B cell (primary cell): ENCODE data around the gene SCAI.

ENCODE experiments used
- EZH2 ChIP-seq: IDR thresholded peaks from 2 replicates; pipeline ENCODE4 v1.6.1; 2012; ENCODE audit warnings: borderline replicate concordance, low read depth, mild to moderate bottlenecking, moderate library complexity, low read length; ENCODE audit not compliant: insufficient read depth, poor library complexity, severe bottlenecking
- TF ChIP-seq, protein P1 (sequence below): fragments of 200-600 bp; IDR thresholded peaks from one replicate; pipeline ENCODE4 v1.8.0; 2022; ENCODE audit warnings: antibody characterized with exemption, mild to moderate bottlenecking

DNA sequence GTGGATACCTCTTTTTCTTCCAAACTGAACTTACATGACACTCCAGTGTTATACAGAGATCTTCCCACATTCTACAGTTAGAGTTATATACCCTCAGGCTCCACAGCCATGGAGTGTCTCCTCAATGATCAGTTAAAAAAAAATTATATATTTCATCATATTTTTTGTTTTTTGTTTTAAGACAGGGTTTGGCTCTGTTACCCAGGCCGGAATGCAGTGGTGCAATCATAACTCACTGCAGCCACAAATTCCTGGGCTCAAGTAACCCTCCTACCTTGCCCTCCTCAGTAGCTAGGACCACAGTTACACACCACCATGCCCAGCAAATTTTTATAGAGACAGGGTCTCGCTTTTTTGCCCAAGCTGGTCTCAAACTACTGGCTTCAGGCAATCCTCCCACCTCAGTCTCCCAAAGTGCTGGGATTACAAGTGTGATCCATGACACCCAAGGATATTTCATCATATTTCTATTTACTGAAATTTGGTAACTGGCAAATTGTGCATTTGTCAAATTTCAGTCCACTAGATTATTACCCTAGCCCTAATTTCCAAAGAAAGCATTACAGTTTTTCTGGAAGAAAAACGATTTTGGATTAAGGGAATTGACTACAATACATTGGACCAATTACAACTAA lies 18.1 kb upstream of the SCAI start:
- TF ChIP-seq, protein P1, sequence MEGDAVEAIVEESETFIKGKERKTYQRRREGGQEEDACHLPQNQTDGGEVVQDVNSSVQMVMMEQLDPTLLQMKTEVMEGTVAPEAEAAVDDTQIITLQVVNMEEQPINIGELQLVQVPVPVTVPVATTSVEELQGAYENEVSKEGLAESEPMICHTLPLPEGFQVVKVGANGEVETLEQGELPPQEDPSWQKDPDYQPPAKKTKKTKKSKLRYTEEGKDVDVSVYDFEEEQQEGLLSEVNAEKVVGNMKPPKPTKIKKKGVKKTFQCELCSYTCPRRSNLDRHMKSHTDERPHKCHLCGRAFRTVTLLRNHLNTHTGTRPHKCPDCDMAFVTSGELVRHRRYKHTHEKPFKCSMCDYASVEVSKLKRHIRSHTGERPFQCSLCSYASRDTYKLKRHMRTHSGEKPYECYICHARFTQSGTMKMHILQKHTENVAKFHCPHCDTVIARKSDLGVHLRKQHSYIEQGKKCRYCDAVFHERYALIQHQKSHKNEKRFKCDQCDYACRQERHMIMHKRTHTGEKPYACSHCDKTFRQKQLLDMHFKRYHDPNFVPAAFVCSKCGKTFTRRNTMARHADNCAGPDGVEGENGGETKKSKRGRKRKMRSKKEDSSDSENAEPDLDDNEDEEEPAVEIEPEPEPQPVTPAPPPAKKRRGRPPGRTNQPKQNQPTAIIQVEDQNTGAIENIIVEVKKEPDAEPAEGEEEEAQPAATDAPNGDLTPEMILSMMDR, result no peak
- TF ChIP-seq EZH2, result no peak
